Mesenchymal stem cell (in vitro differentiated cells and primary cell): ENCODE data around the gene HOXB2.

Source experiments
- DNase-seq: peaks from one replicate; pipeline ENCODE4 v3.0.0-alpha.2; 2013
- H2AFZ ChIP-seq: one replicate; pipeline ENCODE4 v1.6.1; 2013; ENCODE audit warnings: low read depth, mild to moderate bottlenecking, control low read depth, inconsistent platforms, low read length, moderate library complexity
- H2AK5ac ChIP-seq: 2 replicates; pipeline ENCODE4 v1.6.1; 2013; ENCODE audit warnings: low read length, moderate library complexity, mild to moderate bottlenecking, inconsistent platforms; ENCODE audit not compliant: severe bottlenecking
- H2BK120ac ChIP-seq: one replicate; pipeline ENCODE4 v1.6.1; 2013; ENCODE audit warnings: low read depth, mild to moderate bottlenecking, inconsistent platforms, low read length, moderate library complexity
- H2BK12ac ChIP-seq, 2 experiments: one replicate each; pipeline ENCODE4 v1.6.1; 2013; ENCODE audit warnings: inconsistent platforms in 2 of 2, low read length in 2 of 2, mild to moderate bottlenecking in 2 of 2, moderate library complexity in 2 of 2, control low read depth in 1 of 2
- H2BK15ac ChIP-seq: one replicate; pipeline ENCODE4 v1.6.1; 2013; ENCODE audit warnings: mild to moderate bottlenecking, low read depth, inconsistent platforms; ENCODE audit not compliant: poor library complexity, severe bottlenecking
- H2BK5ac ChIP-seq: 2 replicates; pipeline ENCODE4 v1.6.1; 2013; ENCODE audit warnings: low read depth, mild to moderate bottlenecking, low read length, control low read depth, inconsistent platforms; ENCODE audit not compliant: poor library complexity, severe bottlenecking
- H3K14ac ChIP-seq, 2 experiments: one replicate each; pipeline ENCODE4 v1.6.1; 2013; ENCODE audit warnings: inconsistent platforms in 2 of 2, low read length in 2 of 2, control low read depth in 1 of 2, mild to moderate bottlenecking in 1 of 2, moderate library complexity in 1 of 2
- H3K18ac ChIP-seq, 2 experiments: one replicate each; pipeline ENCODE4 v1.6.1; 2013; ENCODE audit warnings: inconsistent platforms in 2 of 2, low read length in 2 of 2, control low read depth in 1 of 2, low read depth in 1 of 2, mild to moderate bottlenecking in 1 of 2
- H3K23ac ChIP-seq, 2 experiments: one replicate each; pipeline ENCODE4 v1.6.1; 2013; ENCODE audit warnings: inconsistent platforms in 2 of 2, low read length in 2 of 2, mild to moderate bottlenecking in 2 of 2, moderate library complexity in 2 of 2, control low read depth in 1 of 2
- H3K27ac ChIP-seq: 2 replicates; pipeline ENCODE4 v1.5.1; 2013; ENCODE audit warnings: mild to moderate bottlenecking, moderate library complexity, low read length, control low read depth, inconsistent platforms; ENCODE audit not compliant: poor library complexity, severe bottlenecking
- H3K27me3 ChIP-seq, 2 experiments: 2 replicates each; pipeline versions ENCODE4 v1.6.1 to v1.7.0; 2013; ENCODE audit warnings: low read length in 2 of 2, mild to moderate bottlenecking in 2 of 2, moderate library complexity in 2 of 2, control low read depth in 1 of 2, inconsistent platforms in 1 of 2; ENCODE audit not compliant: control insufficient read depth in 1 of 2, insufficient read depth in 1 of 2
- H3K36me3 ChIP-seq, 2 experiments: 2 replicates each; pipeline versions ENCODE4 v1.6.1 to v1.7.0; 2013; ENCODE audit warnings: low read length in 2 of 2, control low read depth in 1 of 2, inconsistent platforms in 1 of 2, low read depth in 1 of 2, mild to moderate bottlenecking in 1 of 2; ENCODE audit not compliant: insufficient read depth in 2 of 2, control insufficient read depth in 1 of 2
- H3K4ac ChIP-seq, 2 experiments: one replicate each; pipeline ENCODE4 v1.6.1; 2013; ENCODE audit warnings: inconsistent platforms in 2 of 2, low read length in 2 of 2, mild to moderate bottlenecking in 2 of 2, moderate library complexity in 2 of 2, control low read depth in 1 of 2, low read depth in 1 of 2
- H3K4me1 ChIP-seq: 2 replicates; pipeline ENCODE4 v1.6.1; 2013; ENCODE audit warnings: low read depth, low read length, control low read depth; ENCODE audit not compliant: control insufficient read depth, insufficient read depth
- H3K4me2 ChIP-seq: 2 replicates; pipeline ENCODE4 v1.6.1; 2013; ENCODE audit warnings: low read length, mild to moderate bottlenecking, inconsistent platforms; ENCODE audit not compliant: poor library complexity, severe bottlenecking
- H3K4me3 ChIP-seq, 2 experiments: 2 replicates each; pipeline versions ENCODE4 v1.5.1 to v1.7.0; 2013; ENCODE audit warnings: low read length in 2 of 2, mild to moderate bottlenecking in 2 of 2, control low read depth in 1 of 2, low read depth in 1 of 2; ENCODE audit not compliant: insufficient read depth in 1 of 2
- H3K79me1 ChIP-seq: replicated peaks from 2 replicates; pipeline ENCODE4 v1.6.1; 2013; ENCODE audit warnings: mild to moderate bottlenecking, control low read depth, low read length, inconsistent platforms; ENCODE audit not compliant: poor library complexity, severe bottlenecking
- H3K9ac ChIP-seq: 2 replicates; pipeline ENCODE4 v1.7.0; 2013; ENCODE audit warnings: mild to moderate bottlenecking, low read length, moderate library complexity
- H3K9me3 ChIP-seq: 2 replicates; pipeline ENCODE4 v1.7.0; 2013; ENCODE audit warnings: mild to moderate bottlenecking, low read length; ENCODE audit not compliant: control insufficient read depth
- H4K8ac ChIP-seq: one replicate; pipeline ENCODE4 v1.6.1; 2013; ENCODE audit warnings: inconsistent platforms, mild to moderate bottlenecking, low read length, moderate library complexity
- H4K91ac ChIP-seq: one replicate; pipeline ENCODE4 v1.6.1; 2013; ENCODE audit warnings: mild to moderate bottlenecking, low read length, inconsistent platforms
- WGBS: methylation state at CpG from one replicate; pipeline ENCODE4 v1.1.7; 2013; ENCODE audit warnings: mixed read lengths; 5-methylcytosine and 5-hydroxymethylcytosine counted together

The HOXB2 gene

GRCh38 chr17:48579471-48579759, 34.5 kb upstream of the HOXB2 start:
- 0% methylated on average over 1 of the region's 7 CpGs for WGBS
- Histone ChIP-seq H3K4me3 (peak overlapping the region in 1 of 2 experiments; percentile 96), H3K18ac (peak overlapping the region in 1 of 2 experiments; percentile 91)

GRCh38 chr17:48578616-48579470, 33.9 kb upstream of the HOXB2 start:
- Histone ChIP-seq H3K18ac (peak overlapping the region; percentile 87 to 91), H3K4me1 (peaks cover 35% of the 10 kb centered on the region), H3K27ac (peak overlapping the region; percentile 60), H4K8ac (peak overlapping the region; percentile 94), H3K14ac (peak overlapping the region; percentile 22 to 87), H3K27me3 (no peaks in the 10 kb centered on the region), H3K4me2 (peak overlapping the region; percentile 82), H3K9ac (peak overlapping the region; percentile 98), H2AFZ (no peak overlapping the region), H3K4me3 (peak overlapping the region; percentile 62 to 96), H2BK5ac (no peak overlapping the region), H3K36me3 (peaks cover 6% of the 10 kb centered on the region in 2 experiments), H2BK120ac (peak overlapping the region; percentile 97), H2BK12ac (peak overlapping the region; percentile 55 to 80), H3K9me3 (no peaks in the 10 kb centered on the region), H2BK15ac (peak overlapping the region; percentile 86), H3K23ac (peak overlapping the region in 1 of 2 experiments; percentile 79), H3K79me1 (peaks cover 7% of the 10 kb centered on the region), H4K91ac (peak overlapping the region; percentile 95), H2AK5ac (peak overlapping the region; percentile 1), H3K4ac (peak overlapping the region; percentile 92 to 93)
- DNase-seq: peak; percentile 76
- 2% methylated on average over 35 of the region's 43 CpGs for WGBS

More at GRCh38 chr17:48579471-48579759, 34.5 kb upstream of the HOXB2 start:
- no peak for DNase-seq
- peaks cover 6% of the 10 kb centered on the region in 2 experiments for H3K36me3 ChIP-seq
- no peak overlapping the region for H4K91ac ChIP-seq
- peaks cover 4% of the 10 kb centered on the region for H3K79me1 ChIP-seq
- peak overlapping the region; percentile 98 for H3K9ac ChIP-seq
- H3K27ac ChIP-seq: no peak overlapping the region
- no peak overlapping the region for H2AFZ ChIP-seq
- no peak overlapping the region for H3K4ac ChIP-seq
- H3K9me3 ChIP-seq: no peaks in the 10 kb centered on the region
- no peak overlapping the region for H2BK5ac ChIP-seq
- H3K4me1 ChIP-seq: peaks cover 34% of the 10 kb centered on the region
- H2BK120ac ChIP-seq: peak overlapping the region; percentile 74
- H3K23ac ChIP-seq: no peak overlapping the region
- peak overlapping the region in 1 of 2 experiments; percentile 43 for H2BK12ac ChIP-seq
- H3K4me2 ChIP-seq: peak overlapping the region; percentile 82
- H4K8ac ChIP-seq: no peak overlapping the region
- no peak overlapping the region for H2BK15ac ChIP-seq
- H2AK5ac ChIP-seq: no peak overlapping the region
- H3K14ac ChIP-seq: no peak overlapping the region
- no peaks in the 10 kb centered on the region for H3K27me3 ChIP-seq

- H2BK5ac ChIP-seq: no peak within 1 kb of the TSS
- peak within 1 kb of the TSS; percentile 86 for H2BK15ac ChIP-seq
- H3K36me3 ChIP-seq: peaks cover 6 to 10% of the 10 kb centered on the region in 2 experiments
Observed at GRCh38 chr17:48577946-48578615, 33.2 kb upstream of the HOXB2 start, which contains the start of gene HOXB4. Gene HOXB4, minus strand, starts transcription at chr17:48578350. Its CDS starts 31 bp downstream, at chr17:48578319.

More at GRCh38 chr17:48577946-48578615, 33.2 kb upstream of the HOXB2 start, which contains the start of gene HOXB4:
- peak within 1 kb of the TSS; percentile 92 to 98 for H3K4ac ChIP-seq
- H4K8ac ChIP-seq: peak within 1 kb of the TSS; percentile 94
- H2BK12ac ChIP-seq: peak within 1 kb of the TSS; percentile 80 to 89
- DNase-seq: peak; percentile 88
- H3K14ac ChIP-seq: peak within 1 kb of the TSS; percentile 87 to 97
- H3K27me3 ChIP-seq: no peaks in the 10 kb centered on the region
- peaks cover 37% of the 10 kb centered on the region for H3K4me1 ChIP-seq
- H3K4me3 ChIP-seq: peak within 1 kb of the TSS; percentile 69 to 96
- WGBS: under 1% methylated on average over 19 of the region's 58 CpGs
- H4K91ac ChIP-seq: peak within 1 kb of the TSS; percentile 95
- H3K79me1 ChIP-seq: peaks cover 7% of the 10 kb centered on the region
- H3K27ac ChIP-seq: peak within 1 kb of the TSS; percentile 60
- H3K18ac ChIP-seq: peak within 1 kb of the TSS; percentile 91 to 95
- peak within 1 kb of the TSS in 1 of 2 experiments; percentile 91 for H3K23ac ChIP-seq
- no peak within 1 kb of the TSS for H2AFZ ChIP-seq
- peak within 1 kb of the TSS; percentile 82 for H3K4me2 ChIP-seq
- peak within 1 kb of the TSS; percentile 1 for H2AK5ac ChIP-seq
- peak within 1 kb of the TSS; percentile 98 for H3K9ac ChIP-seq
- peak within 1 kb of the TSS; percentile 97 for H2BK120ac ChIP-seq
- no peaks in the 10 kb centered on the region for H3K9me3 ChIP-seq
